HEK293 (cell line): ENCODE data around the gene ABHD4.
"Not testable (repeated sequence)": the region's sequence is repeated elsewhere in the genome, so short reads cannot be mapped to it uniquely, and the experiment has no call there.

Experiments
- ZFP37 ChIP-seq: fragments of 450-650 bp; formaldehyde crosslinking; IDR thresholded peaks from 2 replicates; pipeline ENCODE4 v1.5.1; 2016; ENCODE audit warnings: missing biosample characterization, missing genetic modification characterization
- ZNF157 ChIP-seq: fragments of 450-650 bp; formaldehyde crosslinking; IDR thresholded peaks from 2 replicates; pipeline ENCODE4 v1.5.1; 2016; ENCODE audit warnings: missing biosample characterization, missing genetic modification characterization
- ZNF211 ChIP-seq: fragments of 450-650 bp; formaldehyde crosslinking; IDR thresholded peaks from 2 replicates; pipeline ENCODE4 v1.5.1; 2016; ENCODE audit warnings: low read depth, missing biosample characterization, missing genetic modification characterization
- ZNF23 ChIP-seq: fragments of 450-650 bp; formaldehyde crosslinking; IDR thresholded peaks from 2 replicates; pipeline ENCODE4 v1.5.1; 2016; ENCODE audit warnings: missing biosample characterization, missing genetic modification characterization, borderline replicate concordance
- ZNF335 ChIP-seq: fragments of 450-650 bp; formaldehyde crosslinking; conservative IDR thresholded peaks from 2 replicates; pipeline ENCODE4 v1.5.1; 2016; ENCODE audit warnings: missing biosample characterization, missing genetic modification characterization
- ZNF555 ChIP-seq: fragments of 450-650 bp; formaldehyde crosslinking; conservative IDR thresholded peaks from 2 replicates; pipeline ENCODE4 v1.5.1; 2017; ENCODE audit warnings: missing biosample characterization, mild to moderate bottlenecking, missing genetic modification characterization, inconsistent platforms
- ZSCAN16 ChIP-seq: fragments of 450-650 bp; formaldehyde crosslinking; IDR thresholded peaks from 2 replicates; pipeline ENCODE4 v1.5.1; 2016; ENCODE audit warnings: missing biosample characterization, missing genetic modification characterization
- TF ChIP-seq, protein P1 (sequence below): fragments of 450-650 bp; formaldehyde crosslinking; IDR thresholded peaks from 2 replicates; pipeline ENCODE4 v1.5.1; 2016; ENCODE audit warnings: missing biosample characterization, missing genetic modification characterization
- TF ChIP-seq, protein P2 (sequence below): fragments of 450-650 bp; formaldehyde crosslinking; IDR thresholded peaks from 2 replicates; pipeline ENCODE4 v1.5.1; 2016; ENCODE audit warnings: missing biosample characterization, missing genetic modification characterization
- TF ChIP-seq, protein P3 (sequence below): fragments of 450-650 bp; formaldehyde crosslinking; IDR thresholded peaks from 2 replicates; pipeline ENCODE4 v1.5.1; 2016; ENCODE audit warnings: missing biosample characterization, missing genetic modification characterization
- TF ChIP-seq, protein P4 (sequence below): fragments of 450-650 bp; formaldehyde crosslinking; IDR thresholded peaks from 2 replicates; pipeline ENCODE4 v1.5.1; 2016; ENCODE audit warnings: missing biosample characterization, missing genetic modification characterization
- TF ChIP-seq, protein P5 (sequence below): fragments of 450-650 bp; formaldehyde crosslinking; IDR thresholded peaks from 2 replicates; pipeline ENCODE4 v1.5.1; 2016; ENCODE audit warnings: missing biosample characterization, missing genetic modification characterization

DNA sequence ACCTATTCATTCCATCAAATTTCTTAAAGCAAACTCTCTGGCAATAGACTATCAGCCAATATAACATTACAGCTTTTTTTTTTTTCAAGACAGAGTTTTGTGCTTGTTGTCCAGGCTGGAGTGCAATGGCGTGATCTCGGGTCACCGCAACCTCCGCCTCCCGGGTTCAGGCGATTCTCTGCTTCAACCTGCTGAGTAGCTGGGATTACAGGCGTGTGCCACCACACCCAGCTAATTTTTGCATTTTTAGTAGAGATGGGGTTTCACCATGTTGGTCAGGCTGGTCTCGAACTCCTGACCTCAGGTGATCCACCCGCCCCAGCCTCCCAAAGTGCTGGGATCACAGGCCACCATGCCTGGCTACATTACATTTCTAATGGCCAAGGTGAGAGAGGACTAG lies 31.8 kb upstream of the ABHD4 start:
- not testable (repeated sequence) for TF ChIP-seq ZNF555; ZSCAN16 (tag by site-specific recombination); ZNF211 (tag by site-specific recombination); ZNF335; ZNF23; ZNF157; ZFP37 (tag by site-specific recombination)
- TF ChIP-seq, protein P1, sequence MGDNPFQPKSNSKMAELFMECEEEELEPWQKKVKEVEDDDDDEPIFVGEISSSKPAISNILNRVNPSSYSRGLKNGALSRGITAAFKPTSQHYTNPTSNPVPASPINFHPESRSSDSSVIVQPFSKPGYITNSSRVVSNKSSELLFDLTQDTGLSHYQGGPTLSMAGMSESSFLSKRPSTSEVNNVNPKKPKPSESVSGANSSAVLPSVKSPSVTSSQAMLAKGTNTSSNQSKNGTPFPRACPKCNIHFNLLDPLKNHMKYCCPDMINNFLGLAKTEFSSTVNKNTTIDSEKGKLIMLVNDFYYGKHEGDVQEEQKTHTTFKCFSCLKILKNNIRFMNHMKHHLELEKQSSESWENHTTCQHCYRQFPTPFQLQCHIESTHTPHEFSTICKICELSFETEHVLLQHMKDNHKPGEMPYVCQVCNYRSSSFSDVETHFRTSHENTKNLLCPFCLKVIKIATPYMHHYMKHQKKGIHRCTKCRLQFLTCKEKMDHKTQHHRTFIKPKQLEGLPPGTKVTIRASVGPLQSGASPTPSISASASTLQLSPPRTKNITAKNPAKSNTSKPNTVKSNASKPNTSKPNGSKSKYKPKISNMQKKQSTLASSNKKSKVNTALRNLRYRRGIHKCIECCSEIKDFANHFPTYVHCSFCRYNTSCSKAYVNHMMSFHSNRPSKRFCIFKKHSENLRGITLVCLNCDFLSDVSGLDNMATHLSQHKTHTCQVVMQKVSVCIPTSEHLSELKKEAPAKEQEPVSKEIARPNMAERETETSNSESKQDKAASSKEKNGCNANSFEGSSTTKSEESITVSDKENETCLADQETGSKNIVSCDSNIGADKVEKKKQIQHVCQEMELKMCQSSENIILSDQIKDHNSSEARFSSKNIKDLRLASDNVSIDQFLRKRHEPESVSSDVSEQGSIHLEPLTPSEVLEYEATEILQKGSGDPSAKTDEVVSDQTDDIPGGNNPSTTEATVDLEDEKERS (tag by site-specific recombination): not testable (repeated sequence)
- TF ChIP-seq, protein P2, sequence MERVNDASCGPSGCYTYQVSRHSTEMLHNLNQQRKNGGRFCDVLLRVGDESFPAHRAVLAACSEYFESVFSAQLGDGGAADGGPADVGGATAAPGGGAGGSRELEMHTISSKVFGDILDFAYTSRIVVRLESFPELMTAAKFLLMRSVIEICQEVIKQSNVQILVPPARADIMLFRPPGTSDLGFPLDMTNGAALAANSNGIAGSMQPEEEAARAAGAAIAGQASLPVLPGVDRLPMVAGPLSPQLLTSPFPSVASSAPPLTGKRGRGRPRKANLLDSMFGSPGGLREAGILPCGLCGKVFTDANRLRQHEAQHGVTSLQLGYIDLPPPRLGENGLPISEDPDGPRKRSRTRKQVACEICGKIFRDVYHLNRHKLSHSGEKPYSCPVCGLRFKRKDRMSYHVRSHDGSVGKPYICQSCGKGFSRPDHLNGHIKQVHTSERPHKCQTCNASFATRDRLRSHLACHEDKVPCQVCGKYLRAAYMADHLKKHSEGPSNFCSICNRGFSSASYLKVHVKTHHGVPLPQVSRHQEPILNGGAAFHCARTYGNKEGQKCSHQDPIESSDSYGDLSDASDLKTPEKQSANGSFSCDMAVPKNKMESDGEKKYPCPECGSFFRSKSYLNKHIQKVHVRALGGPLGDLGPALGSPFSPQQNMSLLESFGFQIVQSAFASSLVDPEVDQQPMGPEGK (tag by site-specific recombination): not testable (repeated sequence)
- TF ChIP-seq, protein P3, sequence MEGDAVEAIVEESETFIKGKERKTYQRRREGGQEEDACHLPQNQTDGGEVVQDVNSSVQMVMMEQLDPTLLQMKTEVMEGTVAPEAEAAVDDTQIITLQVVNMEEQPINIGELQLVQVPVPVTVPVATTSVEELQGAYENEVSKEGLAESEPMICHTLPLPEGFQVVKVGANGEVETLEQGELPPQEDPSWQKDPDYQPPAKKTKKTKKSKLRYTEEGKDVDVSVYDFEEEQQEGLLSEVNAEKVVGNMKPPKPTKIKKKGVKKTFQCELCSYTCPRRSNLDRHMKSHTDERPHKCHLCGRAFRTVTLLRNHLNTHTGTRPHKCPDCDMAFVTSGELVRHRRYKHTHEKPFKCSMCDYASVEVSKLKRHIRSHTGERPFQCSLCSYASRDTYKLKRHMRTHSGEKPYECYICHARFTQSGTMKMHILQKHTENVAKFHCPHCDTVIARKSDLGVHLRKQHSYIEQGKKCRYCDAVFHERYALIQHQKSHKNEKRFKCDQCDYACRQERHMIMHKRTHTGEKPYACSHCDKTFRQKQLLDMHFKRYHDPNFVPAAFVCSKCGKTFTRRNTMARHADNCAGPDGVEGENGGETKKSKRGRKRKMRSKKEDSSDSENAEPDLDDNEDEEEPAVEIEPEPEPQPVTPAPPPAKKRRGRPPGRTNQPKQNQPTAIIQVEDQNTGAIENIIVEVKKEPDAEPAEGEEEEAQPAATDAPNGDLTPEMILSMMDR: not testable (repeated sequence)
- TF ChIP-seq, protein P4, sequence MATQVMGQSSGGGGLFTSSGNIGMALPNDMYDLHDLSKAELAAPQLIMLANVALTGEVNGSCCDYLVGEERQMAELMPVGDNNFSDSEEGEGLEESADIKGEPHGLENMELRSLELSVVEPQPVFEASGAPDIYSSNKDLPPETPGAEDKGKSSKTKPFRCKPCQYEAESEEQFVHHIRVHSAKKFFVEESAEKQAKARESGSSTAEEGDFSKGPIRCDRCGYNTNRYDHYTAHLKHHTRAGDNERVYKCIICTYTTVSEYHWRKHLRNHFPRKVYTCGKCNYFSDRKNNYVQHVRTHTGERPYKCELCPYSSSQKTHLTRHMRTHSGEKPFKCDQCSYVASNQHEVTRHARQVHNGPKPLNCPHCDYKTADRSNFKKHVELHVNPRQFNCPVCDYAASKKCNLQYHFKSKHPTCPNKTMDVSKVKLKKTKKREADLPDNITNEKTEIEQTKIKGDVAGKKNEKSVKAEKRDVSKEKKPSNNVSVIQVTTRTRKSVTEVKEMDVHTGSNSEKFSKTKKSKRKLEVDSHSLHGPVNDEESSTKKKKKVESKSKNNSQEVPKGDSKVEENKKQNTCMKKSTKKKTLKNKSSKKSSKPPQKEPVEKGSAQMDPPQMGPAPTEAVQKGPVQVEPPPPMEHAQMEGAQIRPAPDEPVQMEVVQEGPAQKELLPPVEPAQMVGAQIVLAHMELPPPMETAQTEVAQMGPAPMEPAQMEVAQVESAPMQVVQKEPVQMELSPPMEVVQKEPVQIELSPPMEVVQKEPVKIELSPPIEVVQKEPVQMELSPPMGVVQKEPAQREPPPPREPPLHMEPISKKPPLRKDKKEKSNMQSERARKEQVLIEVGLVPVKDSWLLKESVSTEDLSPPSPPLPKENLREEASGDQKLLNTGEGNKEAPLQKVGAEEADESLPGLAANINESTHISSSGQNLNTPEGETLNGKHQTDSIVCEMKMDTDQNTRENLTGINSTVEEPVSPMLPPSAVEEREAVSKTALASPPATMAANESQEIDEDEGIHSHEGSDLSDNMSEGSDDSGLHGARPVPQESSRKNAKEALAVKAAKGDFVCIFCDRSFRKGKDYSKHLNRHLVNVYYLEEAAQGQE (tag by site-specific recombination): not testable (repeated sequence)
- TF ChIP-seq, protein P5, sequence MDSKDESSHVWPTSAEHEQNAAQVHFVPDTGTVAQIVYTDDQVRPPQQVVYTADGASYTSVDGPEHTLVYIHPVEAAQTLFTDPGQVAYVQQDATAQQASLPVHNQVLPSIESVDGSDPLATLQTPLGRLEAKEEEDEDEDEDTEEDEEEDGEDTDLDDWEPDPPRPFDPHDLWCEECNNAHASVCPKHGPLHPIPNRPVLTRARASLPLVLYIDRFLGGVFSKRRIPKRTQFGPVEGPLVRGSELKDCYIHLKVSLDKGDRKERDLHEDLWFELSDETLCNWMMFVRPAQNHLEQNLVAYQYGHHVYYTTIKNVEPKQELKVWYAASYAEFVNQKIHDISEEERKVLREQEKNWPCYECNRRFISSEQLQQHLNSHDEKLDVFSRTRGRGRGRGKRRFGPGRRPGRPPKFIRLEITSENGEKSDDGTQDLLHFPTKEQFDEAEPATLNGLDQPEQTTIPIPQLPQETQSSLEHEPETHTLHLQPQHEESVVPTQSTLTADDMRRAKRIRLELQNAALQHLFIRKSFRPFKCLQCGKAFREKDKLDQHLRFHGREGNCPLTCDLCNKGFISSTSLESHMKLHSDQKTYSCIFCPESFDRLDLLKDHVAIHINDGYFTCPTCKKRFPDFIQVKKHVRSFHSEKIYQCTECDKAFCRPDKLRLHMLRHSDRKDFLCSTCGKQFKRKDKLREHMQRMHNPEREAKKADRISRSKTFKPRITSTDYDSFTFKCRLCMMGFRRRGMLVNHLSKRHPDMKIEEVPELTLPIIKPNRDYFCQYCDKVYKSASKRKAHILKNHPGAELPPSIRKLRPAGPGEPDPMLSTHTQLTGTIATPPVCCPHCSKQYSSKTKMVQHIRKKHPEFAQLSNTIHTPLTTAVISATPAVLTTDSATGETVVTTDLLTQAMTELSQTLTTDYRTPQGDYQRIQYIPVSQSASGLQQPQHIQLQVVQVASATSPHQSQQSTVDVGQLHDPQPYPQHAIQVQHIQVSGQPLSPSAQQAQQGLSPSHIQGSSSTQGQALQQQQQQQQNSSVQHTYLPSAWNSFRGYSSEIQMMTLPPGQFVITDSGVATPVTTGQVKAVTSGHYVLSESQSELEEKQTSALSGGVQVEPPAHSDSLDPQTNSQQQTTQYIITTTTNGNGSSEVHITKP (tag by site-specific recombination): not testable (repeated sequence)
